ENCODE results near the gene RASA3.

Gene RASA3

GRCh38 chr13:113931841-113932459, 200.5 kb downstream of the RASA3 start:
- DNase-seq (ENCODE audit: low spot score) = no peak

- DNase-seq (ENCODE audit: low spot score) = no peak
Measured at GRCh38 chr13:113930671-113931637, 201.5 kb downstream of the RASA3 start.

GRCh38 chr13:113929628-113930615, 202.5 kb downstream of the RASA3 start:
- DNase-seq (ENCODE audit: low spot score) = no peak

- no peak for DNase-seq (ENCODE audit: low spot score)
Measured at GRCh38 chr13:113928685-113929627, 203.5 kb downstream of the RASA3 start.

Data from kidney capillary endothelial cell (primary cell).